Measurements from ENCODE around the gene ATP6AP1.
A peak's percentile ranks its signal among the peaks of the same experiment; 100 is the strongest.

ATP6AP1 gene

DNA sequence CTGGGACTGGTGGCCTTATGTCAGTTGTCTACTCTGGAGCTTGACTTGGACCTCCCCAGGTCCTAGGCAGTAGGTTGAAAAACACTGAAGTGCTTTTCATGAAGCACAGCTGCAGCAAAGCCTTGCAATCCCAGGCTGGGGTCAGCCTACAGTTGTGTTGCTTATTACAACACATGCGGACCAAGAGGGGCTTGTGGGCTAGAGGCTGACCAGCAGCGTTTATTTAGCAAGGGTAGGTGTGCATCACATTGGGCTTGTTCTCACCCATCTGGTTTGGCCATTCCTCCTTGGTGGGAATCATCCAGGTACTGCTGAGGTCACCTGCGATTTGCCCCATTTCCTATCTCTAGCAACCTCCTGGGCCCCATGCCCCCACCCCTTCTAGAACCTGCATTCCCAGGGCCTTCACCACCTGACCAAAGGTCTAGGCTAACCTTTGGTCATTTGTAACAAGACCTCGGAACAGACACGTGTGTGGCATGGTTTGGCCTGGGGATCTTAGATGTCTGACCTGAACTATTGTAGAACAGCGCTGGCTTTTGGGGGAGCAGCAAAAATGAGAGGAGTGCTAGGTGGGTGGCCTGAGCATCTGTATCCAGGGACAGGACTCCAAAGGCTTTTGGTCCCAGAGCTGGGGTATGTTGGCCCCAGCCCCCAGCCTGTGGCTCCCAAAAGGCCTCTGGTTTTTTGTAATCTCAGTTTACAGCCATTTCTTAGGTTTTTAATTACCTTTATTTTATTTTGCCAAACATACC is 27.3 kb upstream of the ATP6AP1 start:
- Histone ChIP-seq H3K9me3 (ENCODE audit: control insufficient read depth, insufficient read depth, low read depth, low read length) (no peaks in the 10 kb centered on the region), H3K36me3 (ENCODE audit: control insufficient read depth in 2 of 2, insufficient read depth in 1 of 2, low read length in 2 of 2) (peaks cover 0 to 44% of the 10 kb centered on the region in 2 experiments; a peak in 1 of 3 replicates), H3K4me3 (ENCODE audit: low read depth, low read length) (no peak overlapping the region), H3K4me1 (ENCODE audit: control insufficient read depth, insufficient read depth, low read length) (no peaks in the 10 kb centered on the region), H3K27ac (ENCODE audit: extremely low read depth, low read depth, low read length) (no peak overlapping the region)
- CTCF ChIA-PET: interaction anchor here (0.5 to 0.7 kb wide), 2 partner anchors 126 to 852 kb away, joined by 3 read pairs; no protein-coding TSS in a partner anchor
- TF ChIP-seq, protein P1, sequence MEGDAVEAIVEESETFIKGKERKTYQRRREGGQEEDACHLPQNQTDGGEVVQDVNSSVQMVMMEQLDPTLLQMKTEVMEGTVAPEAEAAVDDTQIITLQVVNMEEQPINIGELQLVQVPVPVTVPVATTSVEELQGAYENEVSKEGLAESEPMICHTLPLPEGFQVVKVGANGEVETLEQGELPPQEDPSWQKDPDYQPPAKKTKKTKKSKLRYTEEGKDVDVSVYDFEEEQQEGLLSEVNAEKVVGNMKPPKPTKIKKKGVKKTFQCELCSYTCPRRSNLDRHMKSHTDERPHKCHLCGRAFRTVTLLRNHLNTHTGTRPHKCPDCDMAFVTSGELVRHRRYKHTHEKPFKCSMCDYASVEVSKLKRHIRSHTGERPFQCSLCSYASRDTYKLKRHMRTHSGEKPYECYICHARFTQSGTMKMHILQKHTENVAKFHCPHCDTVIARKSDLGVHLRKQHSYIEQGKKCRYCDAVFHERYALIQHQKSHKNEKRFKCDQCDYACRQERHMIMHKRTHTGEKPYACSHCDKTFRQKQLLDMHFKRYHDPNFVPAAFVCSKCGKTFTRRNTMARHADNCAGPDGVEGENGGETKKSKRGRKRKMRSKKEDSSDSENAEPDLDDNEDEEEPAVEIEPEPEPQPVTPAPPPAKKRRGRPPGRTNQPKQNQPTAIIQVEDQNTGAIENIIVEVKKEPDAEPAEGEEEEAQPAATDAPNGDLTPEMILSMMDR (tag by site-specific recombination; IDR thresholded peaks at IDR 0.05): no peak
- TF ChIP-seq PATZ1 (tag by site-specific recombination; IDR thresholded peaks at IDR 0.05) (peak; percentile 26; the same call in 1 of the 2 replicates), ZNF2 (tag by site-specific recombination; IDR thresholded peaks at IDR 0.05) (0 out of 2 replicates have a peak, but pooled peaks have one; percentile 20), ZEB2 (tag by site-specific recombination; IDR thresholded peaks at IDR 0.05) (0 out of 2 replicates have a peak, but pooled peaks have one; percentile 11), KLF9 (tag by site-specific recombination; IDR thresholded peaks at IDR 0.05; ENCODE audit: low read depth) (no peak), ZNF600 (tag by site-specific recombination; IDR thresholded peaks at IDR 0.05) (peak; percentile 63; the same call in 1 of the 2 replicates)
- TF ChIP-seq, protein P2, sequence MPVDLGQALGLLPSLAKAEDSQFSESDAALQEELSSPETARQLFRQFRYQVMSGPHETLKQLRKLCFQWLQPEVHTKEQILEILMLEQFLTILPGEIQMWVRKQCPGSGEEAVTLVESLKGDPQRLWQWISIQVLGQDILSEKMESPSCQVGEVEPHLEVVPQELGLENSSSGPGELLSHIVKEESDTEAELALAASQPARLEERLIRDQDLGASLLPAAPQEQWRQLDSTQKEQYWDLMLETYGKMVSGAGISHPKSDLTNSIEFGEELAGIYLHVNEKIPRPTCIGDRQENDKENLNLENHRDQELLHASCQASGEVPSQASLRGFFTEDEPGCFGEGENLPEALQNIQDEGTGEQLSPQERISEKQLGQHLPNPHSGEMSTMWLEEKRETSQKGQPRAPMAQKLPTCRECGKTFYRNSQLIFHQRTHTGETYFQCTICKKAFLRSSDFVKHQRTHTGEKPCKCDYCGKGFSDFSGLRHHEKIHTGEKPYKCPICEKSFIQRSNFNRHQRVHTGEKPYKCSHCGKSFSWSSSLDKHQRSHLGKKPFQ (tag by site-specific recombination; IDR thresholded peaks at IDR 0.05): peak; percentile 82; the same call in 1 of the 2 replicates
- POLR2A ChIA-PET: interaction anchor here (0.6 to 6.5 kb wide), 5 partner anchors 9 to 57 kb away, joined by 3 to 57 read pairs (median 4); partner anchors contain the start of genes DNASE1L1, PLXNA3 and TAFAZZIN

DNA sequence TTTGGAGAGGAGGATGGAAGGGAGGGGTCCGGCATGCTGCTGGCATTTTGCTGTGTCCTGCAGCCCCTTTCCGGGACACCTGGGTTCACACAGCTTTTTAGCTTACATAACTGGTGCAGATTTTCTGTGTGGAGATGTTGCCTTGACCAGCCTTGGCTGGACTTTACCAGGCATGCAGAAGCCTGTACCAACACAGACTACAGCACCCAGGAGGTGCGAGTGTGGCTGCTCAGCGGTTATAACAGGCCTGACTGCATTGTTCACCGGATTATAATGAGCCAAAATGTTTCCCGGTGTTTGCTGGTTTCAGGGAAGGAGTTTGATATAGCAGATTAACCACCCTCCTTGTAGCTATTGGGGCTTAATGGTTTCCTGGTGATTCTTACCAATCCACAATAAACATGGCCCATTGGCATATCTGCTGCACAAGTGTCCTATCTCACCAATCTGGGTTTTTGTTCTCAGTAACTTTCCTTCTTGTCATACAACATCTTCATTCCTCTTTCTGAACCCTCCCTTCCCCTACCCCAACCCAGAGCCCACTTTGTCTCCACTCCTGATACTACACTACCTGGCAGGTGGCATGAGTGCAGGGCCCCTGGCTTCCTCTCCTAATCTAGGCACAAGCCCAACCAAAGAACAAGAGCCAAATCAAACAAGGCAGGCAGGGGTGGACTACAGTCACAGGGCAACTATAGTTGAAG is 26.4 kb upstream of the ATP6AP1 start:
- Histone ChIP-seq H3K9me3 (ENCODE audit: control insufficient read depth, insufficient read depth, low read depth, low read length) (no peaks in the 10 kb centered on the region), H3K4me1 (ENCODE audit: control insufficient read depth, insufficient read depth, low read length) (no peaks in the 10 kb centered on the region), H3K4me3 (ENCODE audit: low read depth, low read length) (no peak overlapping the region), H3K36me3 (ENCODE audit: control insufficient read depth in 2 of 2, insufficient read depth in 1 of 2, low read length in 2 of 2) (peaks cover 0 to 44% of the 10 kb centered on the region in 2 experiments; a peak in 1 of 3 replicates), H3K27ac (ENCODE audit: extremely low read depth, low read depth, low read length) (no peak overlapping the region)
- ChIA-PET CTCF (interaction anchor here (0.7 kb wide), 1 partner anchor 853 kb away, joined by 3 read pairs; no protein-coding TSS in a partner anchor), POLR2A (interaction anchor here (0.6 to 6.5 kb wide), 6 partner anchors 8 to 56 kb away, joined by 3 to 57 read pairs (median 4); partner anchors contain the start of genes DNASE1L1, PLXNA3 and TAFAZZIN)
- TF ChIP-seq KLF1 (tag by site-specific recombination; IDR thresholded peaks at IDR 0.05) (no peak), ZBTB7A (tag by site-specific recombination; IDR thresholded peaks at IDR 0.05; ENCODE audit: low read depth) (no peak)
- TF ChIP-seq, protein P3, sequence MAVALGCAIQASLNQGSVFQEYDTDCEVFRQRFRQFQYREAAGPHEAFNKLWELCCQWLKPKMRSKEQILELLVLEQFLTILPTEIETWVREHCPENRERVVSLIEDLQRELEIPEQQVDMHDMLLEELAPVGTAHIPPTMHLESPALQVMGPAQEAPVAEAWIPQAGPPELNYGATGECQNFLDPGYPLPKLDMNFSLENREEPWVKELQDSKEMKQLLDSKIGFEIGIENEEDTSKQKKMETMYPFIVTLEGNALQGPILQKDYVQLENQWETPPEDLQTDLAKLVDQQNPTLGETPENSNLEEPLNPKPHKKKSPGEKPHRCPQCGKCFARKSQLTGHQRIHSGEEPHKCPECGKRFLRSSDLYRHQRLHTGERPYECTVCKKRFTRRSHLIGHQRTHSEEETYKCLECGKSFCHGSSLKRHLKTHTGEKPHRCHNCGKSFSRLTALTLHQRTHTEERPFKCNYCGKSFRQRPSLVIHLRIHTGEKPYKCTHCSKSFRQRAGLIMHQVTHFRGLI (tag by site-specific recombination; IDR thresholded peaks at IDR 0.05): peak; percentile 85
